B cell (primary cell): ENCODE results near the gene CMIP. TPM values are rescaled to one million over a fixed set of nuclear protein-coding genes. Genes with fewer than 3 reads are reported as not detected.

Experiments
- ATAC-seq: fragments of 200-7000 bp; cut with Tn5 transposase; one replicate; pipeline ENCODE4 v1.10.0; 2021; ENCODE audit warnings: low read depth, mild to moderate bottlenecking, moderate number of reproducible peaks, moderate library complexity
- CTCF ChIA-PET: fragments of 350-600 bp; sonication (Branson Sonifier 250); formaldehyde crosslinking; loops from one replicate; lab custom pipeline; 2021; ENCODE audit warnings: antibody characterized with exemption, inconsistent platforms; lab: Charles Lee
- POLR2A ChIA-PET: fragments of 350-600 bp; sonication (Branson Sonifier 250); formaldehyde crosslinking; loops from one replicate; lab custom pipeline; 2021; ENCODE audit warnings: antibody characterized with exemption; lab: Charles Lee
- DNase-seq: peaks from one replicate; pipeline ENCODE4 v3.0.0; 2013
- H2AFZ ChIP-seq: 2 replicates; pipeline ENCODE4 v1.6.1; 2012; ENCODE audit warnings: mild to moderate bottlenecking, low read depth, low read length; ENCODE audit not compliant: insufficient read depth, poor library complexity, severe bottlenecking
- H3K27ac ChIP-seq, 2 donors: 1 replicate in 1 of 2; 2 replicates in 1 of 2; pipeline ENCODE4 v1.5.1; 2012 to 2013; ENCODE audit warnings: low read length in 2 of 2, mild to moderate bottlenecking in 2 of 2, moderate library complexity in 1 of 2
- H3K27me3 ChIP-seq, 4 experiments: fragments of 200-600 bp in 1 of 4; sonication (generic) in 1 of 4; replicated peaks in 1 of 4; 1 replicate in 2 of 4; 2 replicates in 2 of 4; pipeline versions ENCODE4 v1.6.1 to v1.7.0; 2013 to 2016; ENCODE audit warnings: low read length in 3 of 4, mild to moderate bottlenecking in 2 of 4, mixed read lengths in 1 of 4, moderate library complexity in 1 of 4; ENCODE audit not compliant: insufficient read depth in 4 of 4, control insufficient read depth in 3 of 4; ENCODE audit errors: control extremely low read depth in 1 of 4
- H3K36me3 ChIP-seq, 2 experiments: replicated peaks in 1 of 2; 1 replicate in 1 of 2; 2 replicates in 1 of 2; pipeline versions ENCODE4 v1.6.1 to v1.7.1; 2013; ENCODE audit warnings: low read length in 1 of 2; ENCODE audit not compliant: insufficient read depth in 2 of 2, control insufficient read depth in 1 of 2; ENCODE audit errors: control extremely low read depth in 1 of 2, extremely low read depth in 1 of 2
- H3K4me1 ChIP-seq, 2 donors: fragments of 200-600 bp in 1 of 2; sonication (generic) in 1 of 2; 1 replicate in 1 of 2; 2 replicates in 1 of 2; pipeline versions ENCODE4 v1.5.1 to v1.6.1; 2013 to 2017; ENCODE audit warnings: low read length in 2 of 2; ENCODE audit not compliant: control insufficient read depth in 2 of 2, insufficient read depth in 2 of 2
- H3K4me2 ChIP-seq: replicated peaks from 2 replicates; pipeline ENCODE3; 2012; ENCODE audit warnings: mild to moderate bottlenecking, low read depth, low read length; ENCODE audit not compliant: poor library complexity, severe bottlenecking
- H3K4me3 ChIP-seq, 5 experiments: fragments of 200-600 bp in 1 of 5; sonication (generic) in 1 of 5; 1 replicate in 3 of 5; 2 replicates in 2 of 5; pipeline versions ENCODE4 v1.5.1 to v1.7.0; 2011 to 2016; ENCODE audit warnings: low read length in 4 of 5, mild to moderate bottlenecking in 4 of 5, low read depth in 2 of 5, control low read depth in 1 of 5, moderate library complexity in 1 of 5; ENCODE audit not compliant: insufficient read depth in 1 of 5; ENCODE audit errors: control extremely low read depth in 1 of 5, extremely low read depth in 1 of 5
- H3K79me2 ChIP-seq: fragments of 200-600 bp; sonication (generic); one replicate; pipeline ENCODE4 v1.6.0; 2016; ENCODE audit warnings: low read length; ENCODE audit not compliant: control insufficient read depth, insufficient read depth
- H3K9ac ChIP-seq: fragments of 200-600 bp; sonication (generic); 2 replicates; pipeline ENCODE4 v1.6.1; 2017; ENCODE audit warnings: mild to moderate bottlenecking, low read length, moderate library complexity
- H3K9me3 ChIP-seq, 3 donors: one replicate each; pipeline versions ENCODE4 v1.6.1 to v1.7.1; 2013; ENCODE audit warnings: low read length in 2 of 3; ENCODE audit not compliant: control insufficient read depth in 2 of 3, insufficient read depth in 1 of 3; ENCODE audit errors: control extremely low read depth in 1 of 3
- H4K20me1 ChIP-seq: 2 replicates; pipeline ENCODE4 v1.6.0; 2012; ENCODE audit warnings: mild to moderate bottlenecking, low read length; ENCODE audit not compliant: insufficient read depth, control insufficient read depth, poor library complexity, severe bottlenecking
- H3K27ac Mint-ChIP-seq: one replicate; pipeline ENCODE4 v1.8.0; 2021; ENCODE audit warnings: mixed read lengths
- H3K27me3 Mint-ChIP-seq: one replicate; pipeline ENCODE4 v1.8.0; 2021; ENCODE audit warnings: mixed read lengths
- H3K4me1 Mint-ChIP-seq: one replicate; pipeline ENCODE4 v1.8.0; 2021; ENCODE audit warnings: mixed read lengths
- H3K4me3 Mint-ChIP-seq: one replicate; pipeline ENCODE4 v1.8.0; 2021; ENCODE audit warnings: mixed read lengths
- H3K9me3 Mint-ChIP-seq: one replicate; pipeline ENCODE4 v1.8.0; 2022; ENCODE audit warnings: mixed read lengths; ENCODE audit not compliant: insufficient read depth
- CTCF ChIP-seq: fragments of 200-600 bp; IDR thresholded peaks from one replicate; pipeline ENCODE4 v1.8.0; 2022; ENCODE audit warnings: antibody characterized with exemption, mild to moderate bottlenecking
- EZH2 ChIP-seq: IDR thresholded peaks from 2 replicates; pipeline ENCODE4 v1.6.1; 2012; ENCODE audit warnings: borderline replicate concordance, low read depth, mild to moderate bottlenecking, moderate library complexity, low read length; ENCODE audit not compliant: insufficient read depth, poor library complexity, severe bottlenecking
- WGBS: methylation state at CpG from one replicate; pipeline ENCODE4 v1.1.5; 2013; ENCODE audit warnings: missing lambda C conversion rate; ENCODE audit not compliant: insufficient coverage; 5-methylcytosine and 5-hydroxymethylcytosine counted together
- intact Hi-C: fragments of 100-400 bp; cut with micrococcal nuclease; formaldehyde crosslinking; loops from one replicate; pipeline ENCODE4 v1.10.0; 2022
- polyA plus RNA-seq: library from polyadenylated mRNA; depleted of rRNA; stranded (reverse); fragments of >200 nt; gene quantifications from 2 replicates; pipeline ENCODE4 v1.2.3, GENCODE V29; 2012
- total RNA-seq, 2 donors: library from RNA; stranded (reverse); fragments of 120-200 nt in 1 of 2; gene quantifications; 1 replicate in 1 of 2; 2 replicates in 1 of 2; pipeline versions ENCODE4 v1.2.3 to v1.2.4, GENCODE V29; 2013 to 2022

Gene CMIP
- total and polyA plus RNA-seq, 2 donors (not counting 1 experiment from before 2014, with no cell fraction given) = 27.1 to 155 TPM

GRCh38 chr16:81620029-81620428 is 175.4 kb downstream of the CMIP start:
- intact Hi-C loops = loop anchor here (10.0 kb wide), 1 partner anchor 255 kb away; no protein-coding TSS in a partner anchor
- no peak for ATAC-seq
- H3K27ac Mint-ChIP-seq = no peak overlapping the region

More at GRCh38 chr16:81620029-81620428, 175.4 kb downstream of the CMIP start:
- Histone ChIP-seq H3K9me3 (peaks cover 0 to 14% (median 2%) of the 10 kb centered on the region in 3 donors), H3K36me3 (peaks cover 0 to 35% of the 10 kb centered on the region in 2 experiments), H3K4me1 (peaks cover 19 to 25% of the 10 kb centered on the region in 2 donors), H3K27ac (no peak overlapping the region), H3K79me2 (peaks cover 62% of the 10 kb centered on the region), H3K9ac (no peak overlapping the region), H3K4me2 (no peak overlapping the region), H3K27me3 (no peaks in the 10 kb centered on the region), H2AFZ (no peak overlapping the region), H3K4me3 (no peak overlapping the region), H4K20me1 (peaks cover 64% of the 10 kb centered on the region)
- ChIA-PET CTCF (interaction anchor here (0.6 to 3.5 kb wide), 4 partner anchors 135 to 253 kb away, joined by 3 to 18 read pairs (median 8); no protein-coding TSS in a partner anchor), POLR2A (no interaction called here)
- Mint-ChIP-seq H3K4me1 (peaks cover 16% of the 10 kb centered on the region), H3K27me3 (no peaks in the 10 kb centered on the region), H3K4me3 (no peak overlapping the region), H3K9me3 (no peaks in the 10 kb centered on the region)
- TF ChIP-seq EZH2 (no peak), CTCF (no peak)
- DNase-seq = no peak
- WGBS = 100% methylated on average over 3 of the region's 4 CpGs
